ENCODE results near the gene PCP2. TPM values are rescaled to one million over a fixed set of nuclear protein-coding genes. Genes with fewer than 3 reads are reported as not detected.

PCP2 gene
- total and polyA plus RNA-seq, 2 of the 8 experiments (the other 6 are each of a cell fraction or from before 2014, with no cell fraction given): not detected

GRCh38 chr19:7635670-7636069 is 2.2 kb upstream of the PCP2 start:
- no peak for DNase-seq (ENCODE audit: low read depth in 1 of 2, low spot score in 2 of 2)
- H2BK120ac ChIP-seq (replicated peaks; ENCODE audit: low read depth, low read length): no peak overlapping the region
- H4K91ac ChIP-seq (replicated peaks; ENCODE audit: insufficient read length, low read length): no peak overlapping the region
- H3K79me2 ChIP-seq (ENCODE audit: control insufficient read depth in 1 of 2, insufficient read depth in 2 of 2, low read length in 2 of 2): peaks cover 3% of the 10 kb centered on the region in 2 experiments; a peak in 3 of 4 replicates
- H3K9me3 ChIP-seq (ENCODE audit: insufficient read depth in 2 of 2, low read depth in 1 of 2, low read length in 1 of 2): no peaks in the 10 kb centered on the region; a peak in 1 of 4 replicates
- H3K79me1 ChIP-seq (ENCODE audit: low read depth, low read length): peaks cover 2% of the 10 kb centered on the region
- H2BK12ac ChIP-seq (ENCODE audit: low read depth, low read length): no peak overlapping the region
- no peak overlapping the region for H3K4me3 ChIP-seq (ENCODE audit: extremely low read depth in 1 of 4, insufficient read depth in 2 of 4, low read depth in 3 of 4, low read length in 4 of 4)
- H3K36me3 ChIP-seq (ENCODE audit: control insufficient read depth in 2 of 4, insufficient read depth in 4 of 4, low read length in 3 of 4): peaks cover 0 to 6% (median 0%) of the 10 kb centered on the region in 4 experiments; a peak in 3 of 8 replicates
- no peak overlapping the region; a peak in 1 of 4 replicates for H3K4me2 ChIP-seq (ENCODE audit: insufficient read depth in 1 of 2, low read depth in 2 of 2, low read length in 2 of 2)
- H2AFZ ChIP-seq (ENCODE audit: low read length): no peak overlapping the region
- H2BK15ac ChIP-seq (ENCODE audit: low read length): no peak overlapping the region
- H3K9ac ChIP-seq (replicated peaks in 1 of 4; ENCODE audit: extremely low read depth in 1 of 4, low read depth in 3 of 4, low read length in 3 of 4): no peak overlapping the region
- H3K14ac ChIP-seq (ENCODE audit: insufficient read length): no peak overlapping the region
- peaks cover 0 to 6% (median under 1%) of the 10 kb centered on the region in 4 experiments; a peak in 3 of 7 replicates for H3K4me1 ChIP-seq (replicated peaks in 1 of 4; ENCODE audit: control insufficient read depth in 3 of 4, insufficient read depth in 4 of 4, low read length in 3 of 4)
- peaks cover 3 to 14% of the 10 kb centered on the region in 2 experiments for H4K20me1 ChIP-seq (replicated peaks in 1 of 2; ENCODE audit: control insufficient read depth in 1 of 2, insufficient read depth in 2 of 2, low read length in 2 of 2)
- ChIA-PET CTCF (ENCODE audit: partially characterized antibody) (interaction anchor here (1.0 to 1.7 kb wide), 5 partner anchors 39 to 164 kb away, joined by 3 to 7 read pairs (median 5); partner anchors contain the start of gene TRAPPC5), POLR2A (ENCODE audit: partially characterized antibody) (interaction anchor here (0.8 to 5.7 kb wide), 3 partner anchors 12 to 58 kb away, joined by 3 to 34 read pairs (median 3); no protein-coding TSS in a partner anchor)
- H2BK5ac ChIP-seq (ENCODE audit: low read depth, low read length): no peak overlapping the region
- H3K27ac ChIP-seq (ENCODE audit: low read depth, low read length): no peak overlapping the region
- peaks cover 3 to 19% (median 16%) of the 10 kb centered on the region in 4 experiments for H3K27me3 ChIP-seq (replicated peaks in 1 of 4; ENCODE audit: control insufficient read depth in 3 of 4, extremely low read depth in 1 of 4, insufficient read depth in 3 of 4, low read length in 3 of 4)
- H2AK5ac ChIP-seq (ENCODE audit: low read depth, low read length): 0 out of 2 replicates have a peak overlapping the region, but pooled peaks have one; percentile 11
- H3K23ac ChIP-seq (ENCODE audit: insufficient read length): no peak overlapping the region
- no peak overlapping the region for H3K4ac ChIP-seq (replicated peaks; ENCODE audit: insufficient read length, low read depth, low read length)
- 80% methylated on average over 6 of the region's 6 CpGs; no CpG with 5 or more reads in 1 of the 2 experiments for WGBS, 2 experiments (ENCODE audit: extremely low coverage in 1 of 2, insufficient coverage in 1 of 2, insufficient read length in 1 of 2, insufficient replicate concordance in 2 of 2, low coverage in 1 of 2, low lambda C conversion rate in 2 of 2, missing lambda C conversion rate in 1 of 2)
- FAIRE-seq: no peak
- no peak overlapping the region for H4K8ac ChIP-seq (ENCODE audit: extremely low read depth, insufficient read depth, low read length)
- peaks cover 5% of the 10 kb centered on the region; the same call in 1 of the 2 replicates for H3K23me2 ChIP-seq (ENCODE audit: low read depth, low read length)
- no peak overlapping the region for H3K18ac ChIP-seq (ENCODE audit: extremely low read depth, low read length)
- no peak overlapping the region for H2BK20ac ChIP-seq (ENCODE audit: low read length)
- H4K5ac ChIP-seq (ENCODE audit: insufficient read length, low read depth, low read length): no peak overlapping the region
- H3K56ac ChIP-seq (replicated peaks; ENCODE audit: insufficient read length, low read depth, low read length): no peak overlapping the region
- TF ChIP-seq CBX5 (IDR thresholded peaks at IDR 0.05; ENCODE audit: low read depth, low read length) (no peak), E2F6 (IDR thresholded peaks at IDR 0.05) (no peak), ATF2 (IDR thresholded peaks at IDR 0.05; ENCODE audit: low read length) (no peak), KDM4A (IDR thresholded peaks at IDR 0.05; ENCODE audit: low read depth, low read length, severe bottlenecking) (no peak), JUN (IDR thresholded peaks at IDR 0.05; ENCODE audit: low read depth, low read length) (no peak), TAF7 (optimal IDR thresholded peaks at IDR 0.05; ENCODE audit: borderline replicate concordance, low read depth, low read length) (no peak), HDAC2 (IDR thresholded peaks at IDR 0.05; ENCODE audit: borderline replicate concordance in 1 of 2, low read depth in 2 of 2, low read length in 2 of 2) (no peak), HDAC6 (IDR thresholded peaks at IDR 0.05; ENCODE audit: low read depth, low read length) (no peak), NANOG (IDR thresholded peaks at IDR 0.05; ENCODE audit: insufficient read depth, low read depth, low read length, poor library complexity, severe bottlenecking) (no peak), SIRT6 (IDR thresholded peaks at IDR 0.05; ENCODE audit: low read length) (no peak)
